Mucosa of descending colon (tissue), 3 donors: ENCODE measurements around the gene MTFR1L. TPM values are rescaled to one million over a fixed set of nuclear protein-coding genes. Genes with fewer than 3 reads are reported as not detected.

ENCODE experiments used
- ATAC-seq: fragments of 200-7000 bp; cut with Tn5 transposase; one replicate; pipeline ENCODE4 v1.9.1; 2020; ENCODE audit warnings: mild to moderate bottlenecking, moderate library complexity
- DNase-seq, 3 donors: peaks; one replicate each; pipeline ENCODE4 v3.0.0-alpha.2; 2020
- H3K36me3 ChIP-seq: fragments of 200-600 bp; one replicate; pipeline ENCODE4 v1.8.0; 2021; ENCODE audit warnings: low read depth, mild to moderate bottlenecking
- H3K4me1 ChIP-seq: fragments of 200-600 bp; one replicate; pipeline ENCODE4 v1.8.0; 2021; ENCODE audit warnings: low read depth, mild to moderate bottlenecking
- H3K4me3 ChIP-seq: fragments of 200-600 bp; one replicate; pipeline ENCODE4 v1.8.0; 2021; ENCODE audit warnings: mild to moderate bottlenecking
- H3K9me3 ChIP-seq: fragments of 200-600 bp; one replicate; pipeline ENCODE4 v1.8.0; 2021; ENCODE audit warnings: mild to moderate bottlenecking
- CTCF ChIP-seq: fragments of 200-600 bp; IDR thresholded peaks from one replicate; pipeline ENCODE4 v1.8.0; 2022; ENCODE audit warnings: antibody characterized with exemption, mild to moderate bottlenecking
- intact Hi-C, 2 donors: fragments of 100-400 bp; cut with DNase I in 1 of 2; cut with micrococcal nuclease in 1 of 2; formaldehyde crosslinking; loops; one replicate each; pipeline versions ENCODE4 v1.11.0 to v1.11.1; 2022; cut with DNase I, micrococcal nuclease
- total RNA-seq, 3 donors: library from RNA; stranded (reverse); fragmentation: NEBNext Ultra II Directional in 2 of 3; extraction: Animal tissue kit (Norgen Biotek cat#: 25700) in 2 of 3; gene quantifications; one replicate each; pipeline versions ENCODE4 v1.2.1 to v1.2.4, GENCODE V29; 2021 to 2023
- donor health status: DM: no; HTN: no; CAD: no; lungs with moderate emphysema.
- donor health status: DM: no; HTN: no; CAD: no.
- donor health status: DM: no; HTN: yes; CAD: no.

Gene MTFR1L
- total RNA-seq, 3 donors from 2014 or later, result 46.2 to 94.3 (median 83.0) TPM

GRCh38 chr1:25798666-25799351 is 20.9 kb upstream of the MTFR1L start:
- no peak for DNase-seq
- intact Hi-C loops, result loop anchor here (5.0 to 10.0 kb wide), 2 partner anchors 184 to 192 kb away; partner anchors contain the start of gene MAN1C1 (in 1 of the 2)
- no peaks in the 10 kb centered on the region for H3K36me3 ChIP-seq
- no peak for ATAC-seq
- H3K4me3 ChIP-seq, result no peak overlapping the region
- no peaks in the 10 kb centered on the region for H3K9me3 ChIP-seq
- TF ChIP-seq CTCF, result no peak
- no peaks in the 10 kb centered on the region for H3K4me1 ChIP-seq

GRCh38 chr1:25799352-25799934 is 20.3 kb upstream of the MTFR1L start:
- no peak for TF ChIP-seq CTCF
- Histone ChIP-seq H3K9me3 (no peaks in the 10 kb centered on the region), H3K36me3 (no peaks in the 10 kb centered on the region), H3K4me1 (no peaks in the 10 kb centered on the region), H3K4me3 (no peak overlapping the region)
- intact Hi-C loops, result loop anchor here (5.0 to 10.0 kb wide), 2 partner anchors 185 to 192 kb away; partner anchors contain the start of gene MAN1C1 (in 1 of the 2)
- DNase-seq (no peak), ATAC-seq (no peak)

- Histone ChIP-seq H3K9me3 (no peaks in the 10 kb centered on the region), H3K4me1 (no peaks in the 10 kb centered on the region), H3K4me3 (no peak within 1 kb of the TSS), H3K36me3 (no peaks in the 10 kb centered on the region)
- intact Hi-C loops, result loop anchor here (5.0 to 10.0 kb wide), 2 partner anchors 185 to 193 kb away; partner anchors contain the start of gene MAN1C1 (in 1 of the 2)
- TF ChIP-seq CTCF, result no peak
- ATAC-seq, result peak; percentile 73
- peak; percentile 56 to 74 (median 66) for DNase-seq
These were observed 19.6 kb upstream of the MTFR1L start, which contains the start of gene SELENON for GRCh38 chr1:25799935-25800702. Gene SELENON (plus strand): TSS chr1:25800193. CDS start chr1:25800231, 38 bp downstream.

- peak in 1 of 3 donors; percentile 48 for DNase-seq
- no peak for TF ChIP-seq CTCF
- intact Hi-C loops, result no loop called here
These were observed 18.9 kb upstream of the MTFR1L start for GRCh38 chr1:25800703-25801377.

GRCh38 chr1:25802915-25803314 is 16.8 kb upstream of the MTFR1L start:
- no peak for ATAC-seq
- intact Hi-C loops, result no loop called here
- no peak for TF ChIP-seq CTCF
- H3K36me3 ChIP-seq, result no peaks in the 10 kb centered on the region
- peaks cover 2% of the 10 kb centered on the region for H3K4me1 ChIP-seq
- H3K4me3 ChIP-seq, result no peak overlapping the region
- DNase-seq, result peak in 1 of 3 donors; percentile 18
- no peaks in the 10 kb centered on the region for H3K9me3 ChIP-seq

More at GRCh38 chr1:25800703-25801377, 18.9 kb upstream of the MTFR1L start:
- Histone ChIP-seq H3K4me3 (no peak overlapping the region), H3K4me1 (no peaks in the 10 kb centered on the region), H3K9me3 (no peaks in the 10 kb centered on the region), H3K36me3 (no peaks in the 10 kb centered on the region)
- ATAC-seq, result no peak
